Heart right ventricle (tissue), 16 donors: ENCODE data around the gene FRRS1L. TPM values are rescaled to one million over a fixed set of nuclear protein-coding genes. Genes with fewer than 3 reads are reported as not detected.

ENCODE experiments used
- ATAC-seq, 8 donors: fragments of 200-7000 bp; cut with Tn5 transposase; one replicate each; pipeline ENCODE4 v1.9.1; 2020; ENCODE audit warnings: mild to moderate bottlenecking in 8 of 8, moderate library complexity in 8 of 8, moderate number of reproducible peaks in 1 of 8
- DNase-seq, 2 donors: peaks; one replicate each; pipeline ENCODE4 v3.0.0-alpha.2; 2020
- H3K27ac ChIP-seq, 10 donors: fragments of 200-600 bp; sonication (generic) in 2 of 10; one replicate each; pipeline versions ENCODE4 v1.5.0 to v1.8.0; 2020 to 2022; ENCODE audit warnings: mild to moderate bottlenecking in 3 of 10
- H3K27me3 ChIP-seq, 7 donors: fragments of 200-600 bp; one replicate each; pipeline ENCODE4 v1.8.0; 2021 to 2022; ENCODE audit warnings: mild to moderate bottlenecking in 2 of 7
- H3K36me3 ChIP-seq, 9 donors: fragments of 200-600 bp; sonication (generic) in 1 of 9; one replicate each; pipeline versions ENCODE4 v1.5.0 to v1.8.0; 2020 to 2022; ENCODE audit warnings: mild to moderate bottlenecking in 2 of 9
- H3K4me1 ChIP-seq, 9 donors: fragments of 200-600 bp; sonication (generic) in 1 of 9; one replicate each; pipeline versions ENCODE4 v1.5.0 to v1.8.0; 2020 to 2022; ENCODE audit warnings: mild to moderate bottlenecking in 4 of 9
- H3K4me3 ChIP-seq, 10 donors: fragments of 200-600 bp; sonication (generic) in 2 of 10; one replicate each; pipeline versions ENCODE4 v1.5.0 to v1.8.0; 2020 to 2022; ENCODE audit warnings: mild to moderate bottlenecking in 7 of 10, moderate library complexity in 2 of 10
- H3K9me3 ChIP-seq, 11 donors: fragments of 200-600 bp in 10 of 11; sonication (generic) in 2 of 11; one replicate each; pipeline versions ENCODE4 v1.5.0 to v1.8.0; 2013 to 2022; ENCODE audit warnings: mild to moderate bottlenecking in 2 of 11, control low read depth in 1 of 11, moderate library complexity in 1 of 11
- WGBS, 2 donors: extraction: QIAGEN DNeasy Blood & Tissue Kit; methylation state at CpG; one replicate each; pipeline ENCODE4 v1.1.7; 2013; ENCODE audit warnings: inconsistent platforms in 1 of 2; 5-methylcytosine and 5-hydroxymethylcytosine counted together
- intact Hi-C, 10 donors: fragments of 100-400 bp; cut with DNase I; formaldehyde crosslinking; loops; one replicate each; pipeline versions ENCODE4 v1.11.1 to v1.14.2; 2022
- polyA plus RNA-seq, 2 donors: library from polyadenylated mRNA; stranded (reverse); fragments of 200-250 nt; gene quantifications; one replicate each; pipeline ENCODE4 v1.2.3, GENCODE V29; 2013
- total RNA-seq, 10 donors: library from RNA; stranded (reverse); fragmentation: NEBNext Ultra II Directional in 3 of 10; extraction: Animal tissue kit (Norgen Biotek cat#: 25700) in 3 of 10; gene quantifications; one replicate each; pipeline versions ENCODE4 v1.2.1 to v1.2.4, GENCODE V29; 2021 to 2023
- TF ChIP-seq, protein P1 (sequence below), 9 donors: fragments of 200-600 bp; sonication (generic) in 2 of 9; IDR thresholded peaks; one replicate each; pipeline versions ENCODE4 v1.5.0 to v1.8.0; 2021 to 2022; ENCODE audit warnings: antibody characterized with exemption in 9 of 9, mild to moderate bottlenecking in 5 of 9, moderate library complexity in 1 of 9
- donor health status: Arrhythmogenic right ventricular cardiomyopathy.
- donor health status: ischemic (EF 13 %, LVEDD 7.1; RV severe dilation, severe dysfunction).
- donor health status: healthy with polysubstance abuse.
- donor health status: DM: no; HTN: yes; CAD: no.
- donor health status: DM: no; HTN: no; CAD: no.
- donor health status: ischemic (EF 25% LVEDD 6.9; RV normal size, moderate dysfunction).
- donor health status: ischemic (EF 25% LVEDD 5.7; RV mildly dilated, moderate dysfunction).
- donor health status: healthy.
- donor health status: DM: yes; HTN: yes; CAD: no.
- donor health status: Ischemic cardiomyopathy.
- donor health status: ischemic (EF 35%, LVEDD 5.7; RV mildly dilated, moderate dysfunction).
- donor health status: nonischemic (EF 11% LVEDD 7.7; RV severe dilation, severe dysfunction).
- donor health status: DM: yes; HTN: yes; CAD: no.
- donor health status: PGD.
- donor health status: ischemic (EF 29% LVEDD 5.4; RV normal size, mild dysfunction).
- donor health status: nonischemic (EF 23%, LVEDD 6.1; RV moderate dilation, normal function).

The FRRS1L gene
- total and polyA plus RNA-seq, 12 donors, result 0.07 to 3.0 (median 1.3) TPM; not detected in 1

DNA sequence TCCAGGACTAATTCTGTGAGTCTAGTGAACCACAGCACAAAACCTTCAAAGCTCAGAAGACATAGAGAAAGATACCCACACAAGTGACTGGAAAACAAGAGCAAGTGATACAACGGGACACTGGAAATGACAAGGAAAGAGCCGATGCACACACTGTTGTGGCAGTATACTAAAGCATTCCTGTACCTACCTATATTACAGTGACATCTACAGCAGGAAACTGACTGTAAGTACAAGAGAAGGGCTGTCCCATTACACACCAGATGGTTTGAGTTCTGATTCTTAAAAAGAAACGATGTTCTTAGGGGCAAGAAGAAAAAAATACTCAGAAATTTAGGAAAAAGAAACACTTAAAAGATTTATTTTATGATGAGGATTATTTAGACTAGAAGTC lies 65.8 kb downstream of the FRRS1L start:
- DNase-seq (no peak), ATAC-seq (no peak)
- H3K9me3 ChIP-seq, result peaks cover 0 to 7% (median 0%) of the 10 kb centered on the region in 11 donors
- H3K4me3 ChIP-seq, result no peak overlapping the region
- H3K27me3 ChIP-seq, result no peaks in the 10 kb centered on the region
- peaks cover 0 to 37% (median 12%) of the 10 kb centered on the region in 9 donors for H3K36me3 ChIP-seq
- peaks cover 14 to 68% (median 65%) of the 10 kb centered on the region in 9 donors for H3K4me1 ChIP-seq
- intact Hi-C loops, result no loop called here
- H3K27ac ChIP-seq, result peak overlapping the region in 7 of 10 donors; percentile 14 to 91 (median 63)
- TF ChIP-seq, protein P1, sequence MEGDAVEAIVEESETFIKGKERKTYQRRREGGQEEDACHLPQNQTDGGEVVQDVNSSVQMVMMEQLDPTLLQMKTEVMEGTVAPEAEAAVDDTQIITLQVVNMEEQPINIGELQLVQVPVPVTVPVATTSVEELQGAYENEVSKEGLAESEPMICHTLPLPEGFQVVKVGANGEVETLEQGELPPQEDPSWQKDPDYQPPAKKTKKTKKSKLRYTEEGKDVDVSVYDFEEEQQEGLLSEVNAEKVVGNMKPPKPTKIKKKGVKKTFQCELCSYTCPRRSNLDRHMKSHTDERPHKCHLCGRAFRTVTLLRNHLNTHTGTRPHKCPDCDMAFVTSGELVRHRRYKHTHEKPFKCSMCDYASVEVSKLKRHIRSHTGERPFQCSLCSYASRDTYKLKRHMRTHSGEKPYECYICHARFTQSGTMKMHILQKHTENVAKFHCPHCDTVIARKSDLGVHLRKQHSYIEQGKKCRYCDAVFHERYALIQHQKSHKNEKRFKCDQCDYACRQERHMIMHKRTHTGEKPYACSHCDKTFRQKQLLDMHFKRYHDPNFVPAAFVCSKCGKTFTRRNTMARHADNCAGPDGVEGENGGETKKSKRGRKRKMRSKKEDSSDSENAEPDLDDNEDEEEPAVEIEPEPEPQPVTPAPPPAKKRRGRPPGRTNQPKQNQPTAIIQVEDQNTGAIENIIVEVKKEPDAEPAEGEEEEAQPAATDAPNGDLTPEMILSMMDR (IDR thresholded peaks at IDR 0.05), result no peak
- WGBS, 2 donors, result 53 to 65% methylated on average over 3 of the region's 3 CpGs

DNA sequence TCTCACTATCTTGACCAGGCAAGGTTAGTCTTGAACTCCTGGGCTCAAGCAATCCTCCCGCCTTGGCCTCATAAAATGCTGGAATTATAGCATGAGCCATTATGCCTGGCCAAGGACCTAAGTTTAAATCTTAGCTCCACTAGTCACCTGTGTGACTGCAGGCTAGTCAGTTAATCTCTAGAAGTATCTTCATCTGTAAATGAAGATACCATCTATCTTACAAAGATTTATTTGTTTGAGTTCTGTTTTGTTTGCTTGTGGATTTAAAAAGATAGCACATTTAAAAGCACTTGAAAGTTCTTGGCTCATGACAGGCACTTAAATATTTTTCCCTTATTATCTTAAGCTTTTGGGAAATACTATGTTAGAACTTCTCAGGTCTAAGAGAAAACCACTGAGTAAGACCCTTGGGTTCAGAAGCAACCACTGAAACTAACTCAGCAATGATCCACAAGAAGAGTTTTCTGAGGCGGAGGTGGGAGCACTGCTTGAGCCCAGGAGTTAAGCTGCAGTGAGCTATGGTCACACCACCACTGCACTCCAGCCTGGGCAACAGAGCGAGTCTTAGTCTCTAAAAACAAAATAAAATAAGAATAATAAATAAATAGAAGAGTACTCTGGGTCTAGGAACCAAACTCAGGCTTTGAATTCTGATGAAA lies 66.4 kb downstream of the FRRS1L start:
- Histone ChIP-seq H3K36me3 (peaks cover 0 to 31% (median 10%) of the 10 kb centered on the region in 9 donors), H3K4me1 (peaks cover 14 to 71% (median 67%) of the 10 kb centered on the region in 9 donors), H3K4me3 (no peak overlapping the region), H3K27ac (peak overlapping the region in 8 of 10 donors; percentile 14 to 91 (median 66)), H3K9me3 (peaks cover 0 to 7% (median 0%) of the 10 kb centered on the region in 11 donors), H3K27me3 (no peaks in the 10 kb centered on the region)
- intact Hi-C loops, result no loop called here
- ATAC-seq, result no peak
- 81 to 97% methylated on average over 3 of the region's 3 CpGs for WGBS, 2 donors
- no peak for DNase-seq
- TF ChIP-seq, protein P1 (IDR thresholded peaks at IDR 0.05), result no peak

- H3K4me3 ChIP-seq, result no peak overlapping the region
- peaks cover 0 to 21% (median 0%) of the 10 kb centered on the region in 9 donors for H3K36me3 ChIP-seq
- peak overlapping the region; percentile 45 to 91 (median 78) for H3K27ac ChIP-seq
- TF ChIP-seq, protein P1 (IDR thresholded peaks at IDR 0.05), result peak in 1 of 9 donors; percentile 1
- no peaks in the 10 kb centered on the region for H3K27me3 ChIP-seq
- intact Hi-C loops, result no loop called here
- 36 to 49% methylated on average over 2 of the region's 2 CpGs for WGBS, 2 donors
- peak; percentile 7 to 53 (median 34) for ATAC-seq
- peaks cover 14 to 88% (median 73%) of the 10 kb centered on the region in 9 donors for H3K4me1 ChIP-seq
- H3K9me3 ChIP-seq, result peaks cover 0 to 7% (median 0%) of the 10 kb centered on the region in 11 donors
- DNase-seq, result no peak
These were observed 68.1 kb downstream of the FRRS1L start for GRCh38 chr9:109098960-109099308.

DNA sequence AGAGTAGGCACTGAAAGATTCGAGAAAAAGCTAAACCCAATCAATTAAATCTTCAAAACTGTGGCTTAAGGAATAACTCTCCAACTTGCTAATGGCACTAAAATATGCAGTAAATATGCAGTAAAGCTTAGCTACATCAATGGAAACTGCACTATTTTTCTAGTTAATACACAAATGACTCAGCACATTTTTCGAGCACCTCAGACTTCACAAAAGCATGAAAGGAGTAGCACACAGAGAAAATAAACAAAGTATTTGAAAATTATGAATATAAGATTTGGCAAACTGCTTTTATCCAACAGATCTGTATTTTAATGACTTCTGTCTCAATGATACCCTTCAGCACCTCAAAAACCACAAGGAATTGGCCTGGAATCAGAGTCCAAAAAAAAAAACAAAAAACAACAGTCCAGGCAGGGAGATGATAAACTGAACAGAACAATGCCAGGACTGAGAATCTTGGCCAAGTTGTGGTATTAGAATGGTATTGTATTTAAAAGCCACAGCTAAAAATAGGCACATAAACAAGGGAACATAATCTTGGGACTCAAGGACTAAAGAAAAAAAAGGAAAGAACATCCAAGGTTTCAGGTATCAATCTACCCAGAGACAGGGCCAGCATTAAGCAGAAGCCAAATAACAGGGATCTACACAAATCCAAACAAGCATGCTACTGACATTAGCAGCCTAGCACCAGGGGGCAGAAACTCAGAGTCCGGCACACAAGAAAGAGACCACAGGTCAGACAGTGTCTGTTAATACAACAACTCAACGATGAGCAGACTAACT lies 68.7 kb downstream of the FRRS1L start:
- peaks cover 0 to 19% (median 0%) of the 10 kb centered on the region in 9 donors for H3K36me3 ChIP-seq
- H3K9me3 ChIP-seq, result peaks cover 0 to 6% (median 0%) of the 10 kb centered on the region in 11 donors
- H3K4me1 ChIP-seq, result peaks cover 14 to 94% (median 73%) of the 10 kb centered on the region in 9 donors
- peak in 1 of 2 donors; percentile 24 for DNase-seq
- 26 to 31% methylated on average over 4 of the region's 4 CpGs for WGBS, 2 donors
- H3K27me3 ChIP-seq, result no peaks in the 10 kb centered on the region
- peak overlapping the region; percentile 45 to 91 (median 78) for H3K27ac ChIP-seq
- intact Hi-C loops, result no loop called here
- peak; percentile 62 to 81 (median 68) for ATAC-seq
- TF ChIP-seq, protein P1 (IDR thresholded peaks at IDR 0.05), result peak in 8 of 9 donors; percentile 14 to 58 (median 31)
- H3K4me3 ChIP-seq, result no peak overlapping the region
